ENCODE measurements around the gene RPS21.

DNA sequence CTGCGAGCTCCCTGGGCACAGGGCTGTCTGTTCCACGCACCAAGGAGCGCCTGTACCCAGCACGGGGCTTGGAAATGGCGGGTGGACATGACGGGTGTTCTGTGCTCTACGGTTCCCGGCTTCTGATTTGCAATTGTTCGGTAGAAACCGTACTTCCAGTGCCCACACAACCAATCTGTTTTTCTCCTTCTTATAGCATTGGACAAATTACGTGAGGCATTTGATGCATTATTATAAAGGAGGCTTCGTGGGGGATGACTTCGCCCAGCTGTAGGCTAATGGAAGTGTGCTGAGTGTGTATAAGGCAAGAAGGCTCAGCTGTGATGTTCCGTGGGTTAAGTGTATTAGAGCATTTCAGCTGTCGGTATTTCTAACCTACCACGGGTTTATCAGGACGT is 9.8 kb upstream of the RPS21 start:
- no peak for TF ChIP-seq ZNF274 (IDR thresholded peaks at IDR 0.05; ENCODE audit: low read depth, low read length)
- no peak for TF ChIP-seq YY1 (IDR thresholded peaks at IDR 0.05; ENCODE audit: insufficient read depth, insufficient read length)

Measured in NT2/D1 (cell line).